Measurements from ENCODE around the gene SLC22A23.

SLC22A23 gene

GRCh38 chr6:3327403-3327802 lies 129.4 kb downstream of the SLC22A23 start:
- Histone ChIP-seq H3K9ac (ENCODE audit: low read length) (no peak overlapping the region), H3K9me3 (ENCODE audit: control insufficient read depth, low read depth, low read length) (no peaks in the 10 kb centered on the region), H3K36me3 (ENCODE audit: control insufficient read depth, low read depth, low read length) (no peaks in the 10 kb centered on the region), H3K27ac (ENCODE audit: low read length) (no peak overlapping the region), H3K4me3 (ENCODE audit: low read length) (no peak overlapping the region), H3K27me3 (ENCODE audit: control insufficient read depth, insufficient read depth, low read length) (no peaks in the 10 kb centered on the region), H3K4me1 (ENCODE audit: control insufficient read depth, low read depth, low read length) (peaks cover 15% of the 10 kb centered on the region)

GRCh38 chr6:3326981-3327380 lies 129.9 kb downstream of the SLC22A23 start:
- Histone ChIP-seq H3K27ac (ENCODE audit: low read length) (no peak overlapping the region), H3K27me3 (ENCODE audit: control insufficient read depth, insufficient read depth, low read length) (no peaks in the 10 kb centered on the region), H3K4me3 (ENCODE audit: low read length) (no peak overlapping the region), H3K9me3 (ENCODE audit: control insufficient read depth, low read depth, low read length) (no peaks in the 10 kb centered on the region), H3K9ac (ENCODE audit: low read length) (no peak overlapping the region), H3K4me1 (ENCODE audit: control insufficient read depth, low read depth, low read length) (peaks cover 14% of the 10 kb centered on the region), H3K36me3 (ENCODE audit: control insufficient read depth, low read depth, low read length) (no peaks in the 10 kb centered on the region)

GRCh38 chr6:3326184-3326971 lies 130.5 kb downstream of the SLC22A23 start:
- Histone ChIP-seq H3K4me3 (ENCODE audit: low read length) (no peak overlapping the region), H3K27me3 (ENCODE audit: control insufficient read depth, insufficient read depth, low read length) (no peaks in the 10 kb centered on the region), H3K36me3 (ENCODE audit: control insufficient read depth, low read depth, low read length) (no peaks in the 10 kb centered on the region), H3K9me3 (ENCODE audit: control insufficient read depth, low read depth, low read length) (no peaks in the 10 kb centered on the region), H3K27ac (ENCODE audit: low read length) (no peak overlapping the region), H3K4me1 (ENCODE audit: control insufficient read depth, low read depth, low read length) (peaks cover 9% of the 10 kb centered on the region), H3K9ac (ENCODE audit: low read length) (no peak overlapping the region)

GRCh38 chr6:3325210-3325609 lies 131.6 kb downstream of the SLC22A23 start:
- H3K36me3 ChIP-seq (ENCODE audit: control insufficient read depth, low read depth, low read length): no peaks in the 10 kb centered on the region
- H3K9me3 ChIP-seq (ENCODE audit: control insufficient read depth, low read depth, low read length): no peaks in the 10 kb centered on the region
- no peaks in the 10 kb centered on the region for H3K27me3 ChIP-seq (ENCODE audit: control insufficient read depth, insufficient read depth, low read length)
- no peak overlapping the region for H3K27ac ChIP-seq (ENCODE audit: low read length)
- no peak overlapping the region for H3K9ac ChIP-seq (ENCODE audit: low read length)
- H3K4me1 ChIP-seq (ENCODE audit: control insufficient read depth, low read depth, low read length): peaks cover 9% of the 10 kb centered on the region
- H3K4me3 ChIP-seq (ENCODE audit: low read length): no peak overlapping the region

- H3K9ac ChIP-seq (ENCODE audit: low read length): no peak overlapping the region
- H3K27me3 ChIP-seq (ENCODE audit: control insufficient read depth, insufficient read depth, low read length): no peaks in the 10 kb centered on the region
- peaks cover 9% of the 10 kb centered on the region for H3K4me1 ChIP-seq (ENCODE audit: control insufficient read depth, low read depth, low read length)
- no peak overlapping the region for H3K27ac ChIP-seq (ENCODE audit: low read length)
- H3K9me3 ChIP-seq (ENCODE audit: control insufficient read depth, low read depth, low read length): no peaks in the 10 kb centered on the region
- no peak overlapping the region for H3K4me3 ChIP-seq (ENCODE audit: low read length)
- H3K36me3 ChIP-seq (ENCODE audit: control insufficient read depth, low read depth, low read length): no peaks in the 10 kb centered on the region
Measured at GRCh38 chr6:3324262-3324942, 132.4 kb downstream of the SLC22A23 start.

GRCh38 chr6:3323696-3324261 lies 133.1 kb downstream of the SLC22A23 start:
- Histone ChIP-seq H3K27ac (ENCODE audit: low read length) (no peak overlapping the region), H3K4me1 (ENCODE audit: control insufficient read depth, low read depth, low read length) (peaks cover 9% of the 10 kb centered on the region), H3K27me3 (ENCODE audit: control insufficient read depth, insufficient read depth, low read length) (no peaks in the 10 kb centered on the region), H3K9me3 (ENCODE audit: control insufficient read depth, low read depth, low read length) (no peaks in the 10 kb centered on the region), H3K9ac (ENCODE audit: low read length) (no peak overlapping the region), H3K36me3 (ENCODE audit: control insufficient read depth, low read depth, low read length) (no peaks in the 10 kb centered on the region), H3K4me3 (ENCODE audit: low read length) (no peak overlapping the region)

- no peaks in the 10 kb centered on the region for H3K36me3 ChIP-seq (ENCODE audit: control insufficient read depth, low read depth, low read length)
- H3K4me3 ChIP-seq (ENCODE audit: low read length): no peak overlapping the region
- no peak overlapping the region for H3K9ac ChIP-seq (ENCODE audit: low read length)
- no peaks in the 10 kb centered on the region for H3K27me3 ChIP-seq (ENCODE audit: control insufficient read depth, insufficient read depth, low read length)
- no peak overlapping the region for H3K27ac ChIP-seq (ENCODE audit: low read length)
- no peaks in the 10 kb centered on the region for H3K9me3 ChIP-seq (ENCODE audit: control insufficient read depth, low read depth, low read length)
- peaks cover 9% of the 10 kb centered on the region for H3K4me1 ChIP-seq (ENCODE audit: control insufficient read depth, low read depth, low read length)
Measured at GRCh38 chr6:3323148-3323547, 133.7 kb downstream of the SLC22A23 start.

- H3K4me1 ChIP-seq (ENCODE audit: control insufficient read depth, low read depth, low read length): peaks cover 9% of the 10 kb centered on the region
- H3K27ac ChIP-seq (ENCODE audit: low read length): no peak overlapping the region
Measured at GRCh38 chr6:3322366-3322890, 134.4 kb downstream of the SLC22A23 start.

GRCh38 chr6:3321875-3322274 lies 135.0 kb downstream of the SLC22A23 start:
- Histone ChIP-seq H3K27me3 (ENCODE audit: control insufficient read depth, insufficient read depth, low read length) (no peaks in the 10 kb centered on the region), H3K9ac (ENCODE audit: low read length) (no peak overlapping the region), H3K4me3 (ENCODE audit: low read length) (no peak overlapping the region), H3K9me3 (ENCODE audit: control insufficient read depth, low read depth, low read length) (no peaks in the 10 kb centered on the region), H3K36me3 (ENCODE audit: control insufficient read depth, low read depth, low read length) (no peaks in the 10 kb centered on the region), H3K27ac (ENCODE audit: low read length) (no peak overlapping the region), H3K4me1 (ENCODE audit: control insufficient read depth, low read depth, low read length) (peaks cover 6% of the 10 kb centered on the region)

More at GRCh38 chr6:3322366-3322890, 134.4 kb downstream of the SLC22A23 start:
- Histone ChIP-seq H3K9me3 (ENCODE audit: control insufficient read depth, low read depth, low read length) (no peaks in the 10 kb centered on the region), H3K9ac (ENCODE audit: low read length) (no peak overlapping the region), H3K27me3 (ENCODE audit: control insufficient read depth, insufficient read depth, low read length) (no peaks in the 10 kb centered on the region), H3K36me3 (ENCODE audit: control insufficient read depth, low read depth, low read length) (no peaks in the 10 kb centered on the region), H3K4me3 (ENCODE audit: low read length) (no peak overlapping the region)

- Histone ChIP-seq H3K9ac (ENCODE audit: low read length) (no peak overlapping the region), H3K9me3 (ENCODE audit: control insufficient read depth, low read depth, low read length) (no peaks in the 10 kb centered on the region), H3K27ac (ENCODE audit: low read length) (no peak overlapping the region), H3K4me1 (ENCODE audit: control insufficient read depth, low read depth, low read length) (no peaks in the 10 kb centered on the region), H3K36me3 (ENCODE audit: control insufficient read depth, low read depth, low read length) (no peaks in the 10 kb centered on the region), H3K27me3 (ENCODE audit: control insufficient read depth, insufficient read depth, low read length) (no peaks in the 10 kb centered on the region), H3K4me3 (ENCODE audit: low read length) (no peak overlapping the region)
Measured at GRCh38 chr6:3321042-3321441, 135.8 kb downstream of the SLC22A23 start.

GRCh38 chr6:3320238-3320811 lies 136.5 kb downstream of the SLC22A23 start:
- H3K36me3 ChIP-seq (ENCODE audit: control insufficient read depth, low read depth, low read length): no peaks in the 10 kb centered on the region
- no peak overlapping the region for H3K27ac ChIP-seq (ENCODE audit: low read length)
- no peak overlapping the region for H3K4me3 ChIP-seq (ENCODE audit: low read length)
- no peaks in the 10 kb centered on the region for H3K4me1 ChIP-seq (ENCODE audit: control insufficient read depth, low read depth, low read length)
- no peak overlapping the region for H3K9ac ChIP-seq (ENCODE audit: low read length)
- H3K27me3 ChIP-seq (ENCODE audit: control insufficient read depth, insufficient read depth, low read length): no peaks in the 10 kb centered on the region
- H3K9me3 ChIP-seq (ENCODE audit: control insufficient read depth, low read depth, low read length): no peaks in the 10 kb centered on the region

All from iPS-18a (cell line).